ENCODE data around the gene TPRN.

TPRN gene

GRCh38 chr9:137158625-137159024 is 41.9 kb downstream of the TPRN start:
- DNase-seq = no peak

GRCh38 chr9:137157618-137158415 is 42.7 kb downstream of the TPRN start:
- no peak for DNase-seq

GRCh38 chr9:137156567-137157375 is 43.8 kb downstream of the TPRN start:
- no peak for DNase-seq

GRCh38 chr9:137152844-137153405 is 47.6 kb downstream of the TPRN start:
- DNase-seq = no peak

GRCh38 chr9:137150617-137151457 is 49.7 kb downstream of the TPRN start:
- no peak for DNase-seq

- no peak for DNase-seq
Measured at GRCh38 chr9:137149942-137150616, 50.5 kb downstream of the TPRN start.

GRCh38 chr9:137149363-137149762 is 51.2 kb downstream of the TPRN start:
- DNase-seq = no peak

- DNase-seq = no peak
Measured at GRCh38 chr9:137148661-137149060, 51.9 kb downstream of the TPRN start.

- DNase-seq = no peak
Measured at GRCh38 chr9:137148242-137148641, 52.3 kb downstream of the TPRN start.

GRCh38 chr9:137147793-137148160 is 52.8 kb downstream of the TPRN start:
- no peak for DNase-seq

- DNase-seq = no peak
Measured at GRCh38 chr9:137147091-137147792, 53.3 kb downstream of the TPRN start.

GRCh38 chr9:137146527-137146918 is 54.0 kb downstream of the TPRN start:
- DNase-seq = no peak

- DNase-seq = no peak
Measured at GRCh38 chr9:137145731-137146526, 54.6 kb downstream of the TPRN start.

GRCh38 chr9:137143459-137143858 is 57.1 kb downstream of the TPRN start:
- DNase-seq = no peak

GRCh38 chr9:137141976-137142936 is 58.3 kb downstream of the TPRN start:
- no peak for DNase-seq

All from NCI-H2081 treated with DMSO at 0.1 percent for 48 hours (cell line).